ENCODE data around the gene BACH2.

DNA sequence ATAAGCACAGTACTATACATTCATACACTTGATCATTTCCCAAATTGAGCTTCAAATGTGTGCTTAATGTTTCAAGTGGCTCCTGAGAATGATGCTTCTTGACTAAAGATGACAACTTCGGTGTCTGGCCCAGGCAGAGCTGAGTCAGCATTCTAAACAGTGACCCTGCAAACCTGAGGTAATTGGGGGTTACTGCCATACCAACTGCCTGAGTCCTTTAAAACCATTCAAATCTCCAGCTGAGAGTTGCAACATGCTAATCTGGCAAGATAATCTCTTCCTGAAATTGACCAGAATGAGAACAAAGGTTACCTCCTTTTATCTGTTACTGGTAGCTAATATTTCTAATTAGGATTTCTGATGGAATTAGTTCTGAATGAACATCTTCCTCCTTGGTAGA lies 8.2 kb downstream of the BACH2 start:
- TF ChIP-seq POLR2A (IDR thresholded peaks at IDR 0.05; ENCODE audit: low read depth, low read length) (no peak), BHLHE40 (IDR thresholded peaks at IDR 0.05; ENCODE audit: low read depth, low read length) (no peak)
